Panc1 (cell line): ENCODE measurements around the gene CITED4.

Experiments
- TCF7L2 ChIP-seq: IDR thresholded peaks from 2 replicates; pipeline ENCODE4 v1.6.1; 2011; ENCODE audit warnings: mild to moderate bottlenecking, low read depth, low read length, inconsistent platforms
- TF ChIP-seq, protein P1 (sequence below): fragments of 450-650 bp; IDR thresholded peaks from 2 replicates; pipeline ENCODE4 v1.5.1; 2017; ENCODE audit warnings: mild to moderate bottlenecking
- TF ChIP-seq, protein P2 (sequence below), 2 experiments: IDR thresholded peaks; 2 replicates each; pipeline ENCODE4 v1.6.1; 2011 to 2012; ENCODE audit warnings: low read depth in 2 of 2, control low read depth in 1 of 2, low read length in 1 of 2, mild to moderate bottlenecking in 1 of 2, moderate library complexity in 1 of 2; ENCODE audit not compliant: insufficient read depth in 1 of 2

DNA sequence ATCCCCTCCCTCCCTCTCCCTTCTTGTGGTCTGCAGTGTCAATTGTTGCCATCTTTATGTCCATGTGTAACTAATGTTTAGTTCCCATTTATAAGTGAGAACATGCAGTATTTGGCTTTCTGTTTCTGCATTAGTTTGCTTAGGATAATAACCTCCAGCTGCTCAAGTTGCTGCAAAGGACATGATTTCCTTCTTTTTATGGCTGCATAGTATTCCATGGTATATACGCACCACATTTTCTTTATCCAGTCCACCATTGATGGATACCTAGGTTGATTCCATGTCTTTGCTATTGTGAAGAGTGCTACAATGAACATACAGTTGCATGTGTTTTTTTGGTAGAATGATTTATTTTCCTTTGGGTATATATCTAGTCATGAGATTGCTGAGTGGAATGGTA, 16.3 kb downstream of the CITED4 start:
- TF ChIP-seq, protein P1, sequence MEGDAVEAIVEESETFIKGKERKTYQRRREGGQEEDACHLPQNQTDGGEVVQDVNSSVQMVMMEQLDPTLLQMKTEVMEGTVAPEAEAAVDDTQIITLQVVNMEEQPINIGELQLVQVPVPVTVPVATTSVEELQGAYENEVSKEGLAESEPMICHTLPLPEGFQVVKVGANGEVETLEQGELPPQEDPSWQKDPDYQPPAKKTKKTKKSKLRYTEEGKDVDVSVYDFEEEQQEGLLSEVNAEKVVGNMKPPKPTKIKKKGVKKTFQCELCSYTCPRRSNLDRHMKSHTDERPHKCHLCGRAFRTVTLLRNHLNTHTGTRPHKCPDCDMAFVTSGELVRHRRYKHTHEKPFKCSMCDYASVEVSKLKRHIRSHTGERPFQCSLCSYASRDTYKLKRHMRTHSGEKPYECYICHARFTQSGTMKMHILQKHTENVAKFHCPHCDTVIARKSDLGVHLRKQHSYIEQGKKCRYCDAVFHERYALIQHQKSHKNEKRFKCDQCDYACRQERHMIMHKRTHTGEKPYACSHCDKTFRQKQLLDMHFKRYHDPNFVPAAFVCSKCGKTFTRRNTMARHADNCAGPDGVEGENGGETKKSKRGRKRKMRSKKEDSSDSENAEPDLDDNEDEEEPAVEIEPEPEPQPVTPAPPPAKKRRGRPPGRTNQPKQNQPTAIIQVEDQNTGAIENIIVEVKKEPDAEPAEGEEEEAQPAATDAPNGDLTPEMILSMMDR = no peak
- no peak for TF ChIP-seq TCF7L2
- TF ChIP-seq, protein P2, sequence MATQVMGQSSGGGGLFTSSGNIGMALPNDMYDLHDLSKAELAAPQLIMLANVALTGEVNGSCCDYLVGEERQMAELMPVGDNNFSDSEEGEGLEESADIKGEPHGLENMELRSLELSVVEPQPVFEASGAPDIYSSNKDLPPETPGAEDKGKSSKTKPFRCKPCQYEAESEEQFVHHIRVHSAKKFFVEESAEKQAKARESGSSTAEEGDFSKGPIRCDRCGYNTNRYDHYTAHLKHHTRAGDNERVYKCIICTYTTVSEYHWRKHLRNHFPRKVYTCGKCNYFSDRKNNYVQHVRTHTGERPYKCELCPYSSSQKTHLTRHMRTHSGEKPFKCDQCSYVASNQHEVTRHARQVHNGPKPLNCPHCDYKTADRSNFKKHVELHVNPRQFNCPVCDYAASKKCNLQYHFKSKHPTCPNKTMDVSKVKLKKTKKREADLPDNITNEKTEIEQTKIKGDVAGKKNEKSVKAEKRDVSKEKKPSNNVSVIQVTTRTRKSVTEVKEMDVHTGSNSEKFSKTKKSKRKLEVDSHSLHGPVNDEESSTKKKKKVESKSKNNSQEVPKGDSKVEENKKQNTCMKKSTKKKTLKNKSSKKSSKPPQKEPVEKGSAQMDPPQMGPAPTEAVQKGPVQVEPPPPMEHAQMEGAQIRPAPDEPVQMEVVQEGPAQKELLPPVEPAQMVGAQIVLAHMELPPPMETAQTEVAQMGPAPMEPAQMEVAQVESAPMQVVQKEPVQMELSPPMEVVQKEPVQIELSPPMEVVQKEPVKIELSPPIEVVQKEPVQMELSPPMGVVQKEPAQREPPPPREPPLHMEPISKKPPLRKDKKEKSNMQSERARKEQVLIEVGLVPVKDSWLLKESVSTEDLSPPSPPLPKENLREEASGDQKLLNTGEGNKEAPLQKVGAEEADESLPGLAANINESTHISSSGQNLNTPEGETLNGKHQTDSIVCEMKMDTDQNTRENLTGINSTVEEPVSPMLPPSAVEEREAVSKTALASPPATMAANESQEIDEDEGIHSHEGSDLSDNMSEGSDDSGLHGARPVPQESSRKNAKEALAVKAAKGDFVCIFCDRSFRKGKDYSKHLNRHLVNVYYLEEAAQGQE (IDR thresholded peaks at IDR 0.05; ENCODE audit: insufficient read depth in 1 of 2, low read depth in 2 of 2, low read length in 1 of 2) = no peak
